Upper lobe of left lung (tissue), 6 donors: ENCODE results near the gene PTGIR. TPM values are rescaled to one million over a fixed set of nuclear protein-coding genes. Genes with fewer than 3 reads are reported as not detected.

Experiments
- ATAC-seq, 2 donors: fragments of 200-7000 bp; cut with Tn5 transposase; one replicate each; pipeline ENCODE4 v1.9.1; 2022; ENCODE audit warnings: mild to moderate bottlenecking in 2 of 2, moderate library complexity in 2 of 2; ENCODE audit not compliant: low FRiP score in 2 of 2
- DNase-seq, 2 donors: peaks; one replicate each; pipeline ENCODE4 v3.0.0-alpha.2; 2019 to 2020
- H3K27ac ChIP-seq, 4 donors: fragments of 200-600 bp; sonication (generic); one replicate each; pipeline ENCODE4 v1.5.1; 2016 to 2019
- H3K27me3 ChIP-seq, 4 donors: fragments of 200-600 bp; sonication (generic); one replicate each; pipeline ENCODE4 v1.5.1; 2017 to 2019
- H3K36me3 ChIP-seq, 4 donors: fragments of 200-600 bp; sonication (generic); one replicate each; pipeline ENCODE4 v1.5.1; 2016 to 2019
- H3K4me1 ChIP-seq, 4 donors: fragments of 200-600 bp; sonication (generic); one replicate each; pipeline ENCODE4 v1.5.1; 2018 to 2019
- H3K4me3 ChIP-seq, 4 donors: fragments of 200-600 bp; sonication (generic); one replicate each; pipeline ENCODE4 v1.5.1; 2017 to 2019; ENCODE audit warnings: mild to moderate bottlenecking in 2 of 4, moderate library complexity in 1 of 4
- H3K9me3 ChIP-seq, 4 donors: fragments of 200-600 bp; sonication (generic); one replicate each; pipeline ENCODE4 v1.5.1; 2018 to 2019
- CTCF ChIP-seq, 6 experiments: fragments of 450-650 bp in 4 of 6; fragments of 200-600 bp in 2 of 6; sonication (generic) in 2 of 6; IDR thresholded peaks; one replicate each; pipeline ENCODE4 v1.5.1; 2016 to 2019; ENCODE audit warnings: antibody characterized with exemption in 6 of 6
- EP300 ChIP-seq, 4 donors: sonication (generic); formaldehyde crosslinking; IDR thresholded peaks; one replicate each; pipeline ENCODE4 v1.5.1; 2017; ENCODE audit warnings: antibody characterized with exemption in 4 of 4, control low read depth in 2 of 4
- POLR2A ChIP-seq, 4 donors: fragments of 450-650 bp; IDR thresholded peaks; one replicate each; pipeline ENCODE4 v1.5.1; 2016 to 2017; ENCODE audit warnings: antibody characterized with exemption in 4 of 4, mild to moderate bottlenecking in 2 of 4
- POLR2AphosphoS5 ChIP-seq, 2 donors: sonication (generic); formaldehyde crosslinking; IDR thresholded peaks; one replicate each; pipeline ENCODE4 v1.5.1; 2017; ENCODE audit warnings: antibody characterized with exemption in 2 of 2
- WGBS, 2 donors: methylation state at CpG; one replicate each; pipeline ENCODE4 v1.1.5; 2017 to 2018; 5-methylcytosine and 5-hydroxymethylcytosine counted together
- total RNA-seq, 6 donors: library from RNA; depleted of rRNA in 4 of 6; stranded (reverse); fragments of >200 nt in 4 of 6; gene quantifications; one replicate each; pipeline versions ENCODE4 v1.1.0 to v1.2.1, GENCODE V29; 2016 to 2021
- donor health status: DM: no; HTN: no; CAD: no; lungs with moderate emphysema.
- donor health status: DM: no; HTN: yes; CAD: no; lungs with severe emphysema.

The PTGIR gene
- total RNA-seq, 6 donors from 2014 or later = 6.4 to 26.0 (median 11.1) TPM

- no peaks in the 10 kb centered on the region for H3K9me3 ChIP-seq
- no peaks in the 10 kb centered on the region for H3K4me1 ChIP-seq
- H3K27me3 ChIP-seq = no peaks in the 10 kb centered on the region
- 87% methylated on average over 8 of the region's 8 CpGs for WGBS, 2 donors
- H3K4me3 ChIP-seq = no peak overlapping the region
- DNase-seq (no peak), ATAC-seq (no peak)
- H3K36me3 ChIP-seq = no peaks in the 10 kb centered on the region
- no peak overlapping the region for H3K27ac ChIP-seq
- TF ChIP-seq POLR2AphosphoS5 (IDR thresholded peaks at IDR 0.05) (no peak), CTCF (IDR thresholded peaks at IDR 0.05) (no peak), POLR2A (IDR thresholded peaks at IDR 0.05) (no peak), EP300 (IDR thresholded peaks at IDR 0.05) (no peak)
Observed at GRCh38 chr19:46573679-46574498, 51.0 kb downstream of the PTGIR start.

- DNase-seq (no peak), ATAC-seq (no peak)
- Histone ChIP-seq H3K4me3 (no peak overlapping the region), H3K27me3 (no peaks in the 10 kb centered on the region), H3K36me3 (no peaks in the 10 kb centered on the region), H3K9me3 (no peaks in the 10 kb centered on the region), H3K27ac (no peak overlapping the region), H3K4me1 (no peaks in the 10 kb centered on the region)
- TF ChIP-seq POLR2AphosphoS5 (IDR thresholded peaks at IDR 0.05) (no peak), CTCF (IDR thresholded peaks at IDR 0.05) (no peak), POLR2A (IDR thresholded peaks at IDR 0.05) (no peak), EP300 (IDR thresholded peaks at IDR 0.05) (no peak)
- 58 to 65% methylated on average over 5 of the region's 5 CpGs for WGBS, 2 donors
Observed at GRCh38 chr19:46571495-46571894, 53.4 kb downstream of the PTGIR start.

Other genes starting within 250 kb of the PTGIR start
- gene CCDC8, start 211.5 kb downstream of the PTGIR start, total RNA-seq = 10 to 100 TPM in 2 of 6 donors, 1 to 10 TPM in 4; 6.0 to 14.3 (median 8.3) TPM
- under 1 TPM in 2 of 6 donors, not detected in 4; under 0.01 to 0.27 TPM for gene PNMA8C, start 196.2 kb downstream of the PTGIR start, total RNA-seq
- gene PNMA8A, start 153.5 kb downstream of the PTGIR start, total RNA-seq = 1 to 10 TPM in 5 of 6 donors, under 1 TPM in 1; 0.61 to 4.8 (median 2.2) TPM
- gene PNMA8B, start 129.2 kb downstream of the PTGIR start, total RNA-seq = 1 to 10 TPM in 4 of 6 donors, under 1 TPM in 2; 0.39 to 2.7 (median 1.6) TPM
- 100 to 1,000 TPM in 4 of 6 donors, 10 to 100 TPM in 2; 74.4 to 176 (median 123) TPM for gene CALM3, start 23.8 kb downstream of the PTGIR start, total RNA-seq
- gene GNG8, start 11.1 kb upstream of the PTGIR start, total RNA-seq = not detected
- 10 to 100 TPM in 2 of 6 donors, 1 to 10 TPM in 4; 1.8 to 12.0 (median 4.0) TPM for gene DACT3, start 36.1 kb upstream of the PTGIR start, total RNA-seq
- gene PRKD2, start 92.0 kb upstream of the PTGIR start, total RNA-seq = 10 to 100 TPM; 25.2 to 65.4 (median 50.3) TPM
- 10 to 100 TPM; 16.6 to 26.2 (median 19.3) TPM for gene FKRP, start 121.0 kb upstream of the PTGIR start, total RNA-seq
- 100 to 1,000 TPM in 2 of 6 donors, 10 to 100 TPM in 4; 59.8 to 168 (median 83.7) TPM for gene STRN4, start 121.4 kb upstream of the PTGIR start, total RNA-seq
- gene SLC1A5, start 163.5 kb upstream of the PTGIR start, total RNA-seq = 100 to 1,000 TPM in 2 of 6 donors, 10 to 100 TPM in 4; 52.4 to 147 (median 83.9) TPM
- 100 to 1,000 TPM in 3 of 6 donors, 10 to 100 TPM in 3; 59.7 to 149 (median 113) TPM for gene AP2S1, start 225.8 kb upstream of the PTGIR start, total RNA-seq
- 10 to 100 TPM; 56.0 to 80.6 (median 65.7) TPM for gene ARHGAP35, start 235.9 kb upstream of the PTGIR start, total RNA-seq